Adipocyte (in vitro differentiated cells): ENCODE results near the gene HNRNPM.
"Not testable (repeated sequence)": the region's sequence is repeated elsewhere in the genome, so short reads cannot be mapped to it uniquely, and the experiment has no call there.

Experiments
- DNase-seq: peaks from one replicate; pipeline ENCODE4 v3.0.0-alpha.2; 2015; ENCODE audit warnings: low read depth
- H3K27me3 ChIP-seq: replicated peaks from 2 replicates; pipeline ENCODE4 v1.7.0; 2013; ENCODE audit warnings: mild to moderate bottlenecking, low read length, moderate library complexity; ENCODE audit not compliant: control insufficient read depth, insufficient read depth
- H3K36me3 ChIP-seq: 2 replicates; pipeline ENCODE4 v1.7.0; 2013; ENCODE audit warnings: low read length, mild to moderate bottlenecking, moderate library complexity; ENCODE audit not compliant: control insufficient read depth, insufficient read depth, severe bottlenecking
- H3K4me1 ChIP-seq: 2 replicates; pipeline ENCODE4 v1.7.0; 2013; ENCODE audit warnings: mild to moderate bottlenecking, low read length, moderate library complexity; ENCODE audit not compliant: control insufficient read depth, insufficient read depth
- H3K4me3 ChIP-seq: 2 replicates; pipeline ENCODE4 v1.7.0; 2013; ENCODE audit warnings: mild to moderate bottlenecking, low read length, moderate library complexity
- H3K9ac ChIP-seq: 2 replicates; pipeline ENCODE4 v1.7.0; 2013; ENCODE audit warnings: mild to moderate bottlenecking, low read length, moderate library complexity
- H3K9me3 ChIP-seq: 2 replicates; pipeline ENCODE4 v1.7.0; 2013; ENCODE audit warnings: mild to moderate bottlenecking, low read length, moderate library complexity; ENCODE audit not compliant: control insufficient read depth

HNRNPM gene

GRCh38 chr19:8505680-8506401, 61.1 kb downstream of the HNRNPM start:
- Histone ChIP-seq H3K4me3 (peak overlapping the region; percentile 81), H3K4me1 (peaks cover 8% of the 10 kb centered on the region), H3K27me3 (no peaks in the 10 kb centered on the region), H3K9me3 (no peaks in the 10 kb centered on the region), H3K9ac (peak overlapping the region; percentile 69), H3K36me3 (no peaks in the 10 kb centered on the region)
- DNase-seq, result peak; percentile 90

GRCh38 chr19:8506402-8506957, 61.7 kb downstream of the HNRNPM start:
- Histone ChIP-seq H3K36me3 (peaks cover 2% of the 10 kb centered on the region), H3K27me3 (no peaks in the 10 kb centered on the region), H3K4me1 (peaks cover 8% of the 10 kb centered on the region), H3K9me3 (no peaks in the 10 kb centered on the region), H3K9ac (peak overlapping the region; percentile 69), H3K4me3 (peak overlapping the region; percentile 81)
- DNase-seq, result no peak

GRCh38 chr19:8510589-8511115, 65.9 kb downstream of the HNRNPM start:
- Histone ChIP-seq H3K36me3 (peaks cover 2% of the 10 kb centered on the region), H3K27me3 (no peaks in the 10 kb centered on the region)
- DNase-seq, result no peak

GRCh38 chr19:8511573-8512101, 66.9 kb downstream of the HNRNPM start:
- no peak overlapping the region for H3K9ac ChIP-seq
- H3K9me3 ChIP-seq, result no peaks in the 10 kb centered on the region
- no peak for DNase-seq
- H3K4me3 ChIP-seq, result no peak overlapping the region
- peaks cover 2% of the 10 kb centered on the region for H3K36me3 ChIP-seq
- no peaks in the 10 kb centered on the region for H3K27me3 ChIP-seq
- peaks cover 18% of the 10 kb centered on the region for H3K4me1 ChIP-seq

More at GRCh38 chr19:8510589-8511115, 65.9 kb downstream of the HNRNPM start:
- Histone ChIP-seq H3K9ac (no peak overlapping the region), H3K4me3 (no peak overlapping the region), H3K9me3 (no peaks in the 10 kb centered on the region), H3K4me1 (peaks cover 23% of the 10 kb centered on the region)

- Histone ChIP-seq H3K9ac (peak overlapping the region; percentile 95), H3K9me3 (no peaks in the 10 kb centered on the region), H3K4me1 (peaks cover 19% of the 10 kb centered on the region), H3K27me3 (no peaks in the 10 kb centered on the region), H3K36me3 (peaks cover 2% of the 10 kb centered on the region), H3K4me3 (no peak overlapping the region)
- peak; percentile 51 for DNase-seq
These were observed 67.6 kb downstream of the HNRNPM start for GRCh38 chr19:8512115-8512967.

GRCh38 chr19:8513036-8513686, 68.4 kb downstream of the HNRNPM start:
- no peak for DNase-seq
- H3K27me3 ChIP-seq, result no peaks in the 10 kb centered on the region
- H3K4me3 ChIP-seq, result peak overlapping the region; percentile 87
- peaks cover 27% of the 10 kb centered on the region for H3K4me1 ChIP-seq
- peaks cover 2% of the 10 kb centered on the region for H3K36me3 ChIP-seq
- H3K9me3 ChIP-seq, result no peaks in the 10 kb centered on the region
- H3K9ac ChIP-seq, result peak overlapping the region; percentile 95

GRCh38 chr19:8513687-8514504, 69.1 kb downstream of the HNRNPM start, which contains the start of gene ZNF414:
Gene ZNF414 (minus strand): TSS chr19:8514167. CDS start chr19:8514046, 121 bp downstream.
- Histone ChIP-seq H3K36me3 (peaks cover 2% of the 10 kb centered on the region), H3K9me3 (no peaks in the 10 kb centered on the region), H3K4me1 (peaks cover 33% of the 10 kb centered on the region), H3K27me3 (no peaks in the 10 kb centered on the region), H3K4me3 (peak within 1 kb of the TSS; percentile 87), H3K9ac (peak within 1 kb of the TSS; percentile 95)
- peak; percentile 98 for DNase-seq

- H3K9me3 ChIP-seq, H3K36me3 ChIP-seq: not testable (repeated sequence)
- peak overlapping the region; percentile 87 for H3K4me3 ChIP-seq
These were observed 69.8 kb downstream of the HNRNPM start for GRCh38 chr19:8514505-8515009.

GRCh38 chr19:8515317-8515716, 70.5 kb downstream of the HNRNPM start:
- Histone ChIP-seq H3K9ac (no peak overlapping the region), H3K27me3 (no peaks in the 10 kb centered on the region), H3K36me3 (peaks cover 2% of the 10 kb centered on the region), H3K9me3 (no peaks in the 10 kb centered on the region), H3K4me1 (peaks cover 33% of the 10 kb centered on the region), H3K4me3 (no peak overlapping the region)
- no peak for DNase-seq

More at GRCh38 chr19:8514505-8515009, 69.8 kb downstream of the HNRNPM start:
- not testable (repeated sequence) for H3K27me3 ChIP-seq, DNase-seq
- Histone ChIP-seq H3K4me1 (peaks cover 33% of the 10 kb centered on the region), H3K9ac (peak overlapping the region; percentile 95)
